H1 (cell line): ENCODE data around the gene CASZ1. TPM values are rescaled to one million over a fixed set of nuclear protein-coding genes. Genes with fewer than 3 reads are reported as not detected.

ENCODE experiments used
- CTCF ChIA-PET: fragments of 300-600 bp; sonication (Branson Sonifier 250); formaldehyde crosslinking; loops from one replicate; lab custom pipeline; 2021; ENCODE audit not compliant: partially characterized antibody; lab: Charles Lee
- POLR2A ChIA-PET: fragments of 300-600 bp; sonication (Branson Sonifier 250); formaldehyde crosslinking; loops from one replicate; lab custom pipeline; 2021; ENCODE audit warnings: inconsistent platforms; ENCODE audit not compliant: partially characterized antibody; lab: Charles Lee
- DNase-seq, 2 experiments: peaks; one replicate each; pipeline versions ENCODE4 v3.0.0 to v3.0.0-alpha.2; 2010 to 2022; ENCODE audit warnings: low spot score in 2 of 2, low read depth in 1 of 2, mixed read lengths in 1 of 2
- FAIRE-seq: peaks from 2 replicates; lab custom pipeline; 2011; peaks lifted over from hg19 to GRCh38; lab: Jason Lieb, UNC
- H2AFZ ChIP-seq: 2 replicates; pipeline ENCODE4 v1.8.1; 2012; ENCODE audit warnings: low read length, inconsistent platforms
- H2AK5ac ChIP-seq: 2 replicates; pipeline ENCODE4 v1.6.1; 2013; ENCODE audit warnings: low read depth, low read length
- H2BK120ac ChIP-seq: replicated peaks from 2 replicates; pipeline ENCODE3; 2013; ENCODE audit warnings: low read depth, low read length, inconsistent platforms
- H2BK12ac ChIP-seq: 2 replicates; pipeline ENCODE4 v1.6.1; 2013; ENCODE audit warnings: low read depth, low read length
- H2BK15ac ChIP-seq: 2 replicates; pipeline ENCODE4 v1.6.1; 2013; ENCODE audit warnings: low read length
- H2BK20ac ChIP-seq: 2 replicates; pipeline ENCODE4 v1.6.1; 2013; ENCODE audit warnings: low read length
- H2BK5ac ChIP-seq: 2 replicates; pipeline ENCODE4 v1.6.1; 2013; ENCODE audit warnings: low read depth, low read length
- H3K14ac ChIP-seq: 2 replicates; pipeline ENCODE4 v1.6.1; 2013; ENCODE audit warnings: inconsistent platforms; ENCODE audit not compliant: insufficient read length
- H3K18ac ChIP-seq: 2 replicates; pipeline ENCODE4 v1.6.1; 2013; ENCODE audit warnings: low read length; ENCODE audit errors: extremely low read depth
- H3K23ac ChIP-seq: 2 replicates; pipeline ENCODE4 v1.6.1; 2013; ENCODE audit warnings: inconsistent platforms; ENCODE audit not compliant: insufficient read length
- H3K23me2 ChIP-seq: 2 replicates; pipeline ENCODE4 v1.6.1; 2013; ENCODE audit warnings: low read depth, low read length
- H3K27ac ChIP-seq: 2 replicates; pipeline ENCODE4 v1.6.1; 2011; ENCODE audit warnings: low read depth, low read length, inconsistent platforms
- H3K27me3 ChIP-seq, 4 experiments: replicated peaks in 1 of 4; 1 replicate in 1 of 4; 2 replicates in 3 of 4; pipeline versions ENCODE4 v1.6.1 to v1.8.1; 2011 to 2013; ENCODE audit warnings: low read length in 3 of 4, mild to moderate bottlenecking in 3 of 4, inconsistent platforms in 2 of 4, mixed read lengths in 2 of 4, moderate library complexity in 1 of 4; ENCODE audit not compliant: control insufficient read depth in 3 of 4, insufficient read depth in 3 of 4; ENCODE audit errors: extremely low read depth in 1 of 4
- H3K36me3 ChIP-seq, 4 experiments: 2 replicates each; pipeline versions ENCODE4 v1.6.1 to v1.8.1; 2011 to 2013; ENCODE audit warnings: mild to moderate bottlenecking in 4 of 4, low read length in 3 of 4, moderate library complexity in 2 of 4, control low read depth in 1 of 4, inconsistent platforms in 1 of 4; ENCODE audit not compliant: insufficient read depth in 4 of 4, control insufficient read depth in 2 of 4
- H3K4ac ChIP-seq: replicated peaks from 2 replicates; pipeline ENCODE3; 2013; ENCODE audit warnings: low read length, low read depth, mixed read lengths, inconsistent platforms; ENCODE audit not compliant: insufficient read length
- H3K4me1 ChIP-seq, 4 experiments: replicated peaks in 1 of 4; 1 replicate in 1 of 4; 2 replicates in 3 of 4; pipeline versions ENCODE4 v1.6.1 to v1.8.1; 2011 to 2013; ENCODE audit warnings: low read length in 3 of 4, inconsistent platforms in 2 of 4, mixed read lengths in 1 of 4; ENCODE audit not compliant: insufficient read depth in 4 of 4, control insufficient read depth in 3 of 4
- H3K4me2 ChIP-seq, 2 experiments: 2 replicates each; pipeline versions ENCODE4 v1.6.1 to v1.8.1; 2011 to 2013; ENCODE audit warnings: low read depth in 2 of 2, low read length in 2 of 2, control low read depth in 1 of 2, inconsistent platforms in 1 of 2, mild to moderate bottlenecking in 1 of 2; ENCODE audit not compliant: insufficient read depth in 1 of 2
- H3K4me3 ChIP-seq, 4 experiments: fragments of 200-600, 300-600 bp in 1 of 4; sonication (generic), shearing (Covaris generic), sonication (Bioruptor Twin) in 1 of 4; 2 replicates each; pipeline versions ENCODE4 v1.5.1 to v1.8.1; 2011 to 2016; ENCODE audit warnings: low read length in 4 of 4, low read depth in 3 of 4, control low read depth in 2 of 4, inconsistent platforms in 2 of 4, mild to moderate bottlenecking in 2 of 4, mixed read lengths in 1 of 4, moderate library complexity in 1 of 4; ENCODE audit not compliant: insufficient read depth in 2 of 4; ENCODE audit errors: extremely low read depth in 1 of 4
- H3K56ac ChIP-seq: replicated peaks from 2 replicates; pipeline ENCODE3; 2013; ENCODE audit warnings: low read depth, mild to moderate bottlenecking, mixed read lengths, low read length, inconsistent platforms; ENCODE audit not compliant: insufficient read length
- H3K79me1 ChIP-seq: 2 replicates; pipeline ENCODE4 v1.6.1; 2013; ENCODE audit warnings: low read depth, low read length, control low read depth
- H3K79me2 ChIP-seq, 2 experiments: 2 replicates each; pipeline versions ENCODE4 v1.6.1 to v1.8.1; 2012 to 2013; ENCODE audit warnings: low read length in 2 of 2, mild to moderate bottlenecking in 2 of 2, inconsistent platforms in 1 of 2; ENCODE audit not compliant: insufficient read depth in 2 of 2, control insufficient read depth in 1 of 2
- H3K9ac ChIP-seq, 4 experiments: replicated peaks in 1 of 4; 1 replicate in 1 of 4; 2 replicates in 3 of 4; pipeline versions ENCODE4 v1.6.1 to v1.8.1; 2011 to 2013; ENCODE audit warnings: low read depth in 3 of 4, low read length in 3 of 4, control low read depth in 2 of 4, mild to moderate bottlenecking in 2 of 4, moderate library complexity in 2 of 4, inconsistent platforms in 1 of 4; ENCODE audit errors: extremely low read depth in 1 of 4
- H3K9me3 ChIP-seq, 2 experiments: 2 replicates each; pipeline versions ENCODE4 v1.6.1 to v1.8.1; 2012 to 2013; ENCODE audit warnings: mild to moderate bottlenecking in 2 of 2, moderate library complexity in 2 of 2, control low read depth in 1 of 2, inconsistent platforms in 1 of 2, low read depth in 1 of 2, low read length in 1 of 2, mixed read lengths in 1 of 2; ENCODE audit not compliant: insufficient read depth in 2 of 2
- H4K20me1 ChIP-seq, 2 experiments: replicated peaks in 1 of 2; 2 replicates each; pipeline versions ENCODE3 to v1.8.1; 2011 to 2013; ENCODE audit warnings: inconsistent platforms in 2 of 2, low read length in 2 of 2, mild to moderate bottlenecking in 1 of 2; ENCODE audit not compliant: insufficient read depth in 2 of 2, control insufficient read depth in 1 of 2
- H4K5ac ChIP-seq: 2 replicates; pipeline ENCODE4 v1.6.1; 2013; ENCODE audit warnings: low read length, low read depth, mixed read lengths, inconsistent platforms; ENCODE audit not compliant: insufficient read length
- H4K8ac ChIP-seq: 2 replicates; pipeline ENCODE4 v1.8.0; 2013; ENCODE audit warnings: mild to moderate bottlenecking, moderate library complexity, low read length, inconsistent platforms; ENCODE audit not compliant: insufficient read depth; ENCODE audit errors: extremely low read depth
- H4K91ac ChIP-seq: replicated peaks from 2 replicates; pipeline ENCODE3; 2013; ENCODE audit warnings: low read length, mixed read lengths, inconsistent platforms; ENCODE audit not compliant: insufficient read length
- BRCA1 ChIP-seq: IDR thresholded peaks from 2 replicates; pipeline ENCODE4 v1.6.1; 2012; ENCODE audit warnings: low read depth, low read length, improper control_type of control experiment
- CBX5 ChIP-seq: fragments of 300-800, 300-1000 bp; sonication (generic); IDR thresholded peaks from 2 replicates; pipeline ENCODE4 v1.7.1; 2016; ENCODE audit warnings: antibody characterized with exemption, low read length, low read depth
- CHD2 ChIP-seq: IDR thresholded peaks from 2 replicates; pipeline ENCODE4 v1.6.1; 2012; ENCODE audit warnings: low read length, improper control_type of control experiment
- CREB1 ChIP-seq: IDR thresholded peaks from 2 replicates; pipeline ENCODE4 v1.6.1; 2012; ENCODE audit warnings: inconsistent platforms
- EGR1 ChIP-seq: IDR thresholded peaks from 2 replicates; pipeline ENCODE4 v1.6.1; 2011; ENCODE audit warnings: low read depth, low read length, borderline replicate concordance
- JUND ChIP-seq: IDR thresholded peaks from 2 replicates; pipeline ENCODE4 v1.6.1; 2011; ENCODE audit warnings: mild to moderate bottlenecking, improper control_type of control experiment, low read length
- MAFK ChIP-seq: IDR thresholded peaks from 2 replicates; pipeline ENCODE4 v1.6.1; 2012; ENCODE audit warnings: low read depth, mild to moderate bottlenecking, improper control_type of control experiment, low read length
- POU5F1 ChIP-seq: IDR thresholded peaks from 2 replicates; pipeline ENCODE4 v1.6.1; 2011; ENCODE audit warnings: low read depth, mild to moderate bottlenecking, low read length, moderate library complexity
- RAD21 ChIP-seq, 2 experiments: IDR thresholded peaks in 1 of 2; conservative IDR thresholded peaks in 1 of 2; 2 replicates each; pipeline ENCODE4 v1.6.1; 2011; ENCODE audit warnings: low read depth in 2 of 2, low read length in 2 of 2, improper control_type of control experiment in 1 of 2, inconsistent platforms in 1 of 2, mild to moderate bottlenecking in 1 of 2, moderate library complexity in 1 of 2
- RNF2 ChIP-seq: fragments of 200-900, 300-1000 bp; sonication (generic); IDR thresholded peaks from 2 replicates; pipeline ENCODE4 v1.7.1; 2016; ENCODE audit warnings: borderline replicate concordance, low read depth, mild to moderate bottlenecking, antibody characterized with exemption, low read length; ENCODE audit not compliant: poor library complexity, severe bottlenecking; ENCODE audit errors: missing control alignments
- SIN3A ChIP-seq, 2 experiments: IDR thresholded peaks in 1 of 2; conservative IDR thresholded peaks in 1 of 2; 2 replicates each; pipeline ENCODE4 v1.6.1; 2011 to 2012; ENCODE audit warnings: low read length in 2 of 2, improper control_type of control experiment in 1 of 2, low read depth in 1 of 2, mild to moderate bottlenecking in 1 of 2
- SIX5 ChIP-seq: IDR thresholded peaks from 2 replicates; pipeline ENCODE4 v1.6.1; 2011; ENCODE audit warnings: mild to moderate bottlenecking, low read depth, low read length
- SP2 ChIP-seq: IDR thresholded peaks from 2 replicates; pipeline ENCODE4 v1.6.1; 2012; ENCODE audit warnings: mild to moderate bottlenecking, low read length, inconsistent platforms
- WGBS, 2 experiments: shearing (Covaris generic) in 1 of 2; methylation state at CpG; one replicate each; pipeline versions ENCODE4 v1.1.6 to v1.1.7; 2013 to 2015; ENCODE audit warnings: low lambda C conversion rate in 2 of 2, mixed read lengths in 2 of 2, inconsistent platforms in 1 of 2, low coverage in 1 of 2, missing lambda C conversion rate in 1 of 2; ENCODE audit not compliant: insufficient replicate concordance in 2 of 2, insufficient coverage in 1 of 2, insufficient read length in 1 of 2; ENCODE audit errors: extremely low coverage in 1 of 2, missing lambda C conversion rate in 1 of 2; 5-methylcytosine and 5-hydroxymethylcytosine counted together
- polyA plus RNA-seq, 7 experiments: library from polyadenylated mRNA; depleted of rRNA in 3 of 7; stranded (reverse) in 5 of 7; unstranded in 2 of 7; fragments of >200 nt in 5 of 7; fragments of 200-250 nt in 2 of 7; gene quantifications; 1 replicate in 5 of 7; 2 replicates in 1 of 7; 4 replicates in 1 of 7; pipeline versions ENCODE4 v1.2.1 to v1.2.3, GENCODE V29; 2011 to 2013; ENCODE audit warnings: missing spikeins in 2 of 7, mixed read lengths in 2 of 7
- total RNA-seq: library from RNA; stranded (reverse); fragmentation: NEBNext Ultra II Directional; extraction: Animal tissue kit (Norgen Biotek cat#: 25700); gene quantifications from 2 replicates; pipeline ENCODE4 v1.2.1, GENCODE V29; 2021

The CASZ1 gene
- total and polyA plus RNA-seq, 2 of the 8 experiments (the other 6 are each of a cell fraction or from before 2014, with no cell fraction given), result 4.4 to 7.7 TPM

- Histone ChIP-seq H3K14ac (no peak overlapping the region), H3K4me2 (no peak overlapping the region), H2BK120ac (no peak overlapping the region), H4K20me1 (no peaks in the 10 kb centered on the region), H2BK5ac (no peak overlapping the region), H3K27me3 (no peaks in the 10 kb centered on the region), H3K23ac (no peak overlapping the region), H3K36me3 (no peaks in the 10 kb centered on the region), H3K27ac (no peak overlapping the region), H3K79me1 (no peaks in the 10 kb centered on the region), H3K4ac (no peak overlapping the region), H3K18ac (0 out of 2 replicates have a peak overlapping the region, but pooled peaks have one; percentile 1), H3K56ac (no peak overlapping the region), H2AK5ac (no peak overlapping the region), H3K79me2 (no peaks in the 10 kb centered on the region), H3K23me2 (no peaks in the 10 kb centered on the region; the same call in 1 of the 2 replicates), H4K5ac (no peak overlapping the region), H3K4me3 (no peak overlapping the region), H4K8ac (peak overlapping the region; percentile 51; the same call in 1 of the 2 replicates), H4K91ac (no peak overlapping the region), H3K4me1 (peaks cover 4 to 31% (median 22%) of the 10 kb centered on the region in 4 experiments), H2BK20ac (no peak overlapping the region), H3K9me3 (no peaks in the 10 kb centered on the region), H2BK15ac (no peak overlapping the region), H2BK12ac (0 out of 2 replicates have a peak overlapping the region, but pooled peaks have one; percentile 29), H2AFZ (no peak overlapping the region), H3K9ac (no peak overlapping the region)
- CTCF ChIA-PET, result interaction anchor here (0.8 to 2.8 kb wide), 11 partner anchors 8 to 123 kb away, joined by 3 to 10 read pairs (median 4); no protein-coding TSS in a partner anchor
- POLR2A ChIA-PET, result interaction anchor here (1.2 to 1.5 kb wide), 2 partner anchors 46 to 103 kb away, joined by 3 read pairs; no protein-coding TSS in a partner anchor
- DNase-seq, result no peak
- WGBS, 2 experiments, result 90% methylated on average over 16 of the region's 20 CpGs; no CpG with 5 or more reads in 1 of the 2 experiments
- FAIRE-seq, result no peak
- no peak for TF ChIP-seq BRCA1
- no peak for TF ChIP-seq CBX5
- no peak for TF ChIP-seq RAD21 (IDR thresholded peaks at IDR 0.05 in 1 of 2, conservative IDR thresholded peaks at IDR 0.05 in 1 of 2; ENCODE audit: low read depth in 2 of 2, low read length in 2 of 2)
- no peak for TF ChIP-seq POU5F1
- TF ChIP-seq EGR1, result no peak
- no peak for TF ChIP-seq SIN3A (conservative IDR thresholded peaks at IDR 0.05 in 1 of 2, IDR thresholded peaks at IDR 0.05 in 1 of 2; ENCODE audit: low read depth in 1 of 2, low read length in 2 of 2)
- no peak for TF ChIP-seq RNF2
- TF ChIP-seq SIX5, result no peak
- TF ChIP-seq MAFK, result no peak
- TF ChIP-seq SP2, result no peak
- no peak for TF ChIP-seq CREB1
- no peak for TF ChIP-seq CHD2
- no peak for TF ChIP-seq JUND
These were observed 165.2 kb downstream of the CASZ1 start for GRCh38 chr1:10631121-10631810.
